ENCODE results near the gene CLDND2.

DNA sequence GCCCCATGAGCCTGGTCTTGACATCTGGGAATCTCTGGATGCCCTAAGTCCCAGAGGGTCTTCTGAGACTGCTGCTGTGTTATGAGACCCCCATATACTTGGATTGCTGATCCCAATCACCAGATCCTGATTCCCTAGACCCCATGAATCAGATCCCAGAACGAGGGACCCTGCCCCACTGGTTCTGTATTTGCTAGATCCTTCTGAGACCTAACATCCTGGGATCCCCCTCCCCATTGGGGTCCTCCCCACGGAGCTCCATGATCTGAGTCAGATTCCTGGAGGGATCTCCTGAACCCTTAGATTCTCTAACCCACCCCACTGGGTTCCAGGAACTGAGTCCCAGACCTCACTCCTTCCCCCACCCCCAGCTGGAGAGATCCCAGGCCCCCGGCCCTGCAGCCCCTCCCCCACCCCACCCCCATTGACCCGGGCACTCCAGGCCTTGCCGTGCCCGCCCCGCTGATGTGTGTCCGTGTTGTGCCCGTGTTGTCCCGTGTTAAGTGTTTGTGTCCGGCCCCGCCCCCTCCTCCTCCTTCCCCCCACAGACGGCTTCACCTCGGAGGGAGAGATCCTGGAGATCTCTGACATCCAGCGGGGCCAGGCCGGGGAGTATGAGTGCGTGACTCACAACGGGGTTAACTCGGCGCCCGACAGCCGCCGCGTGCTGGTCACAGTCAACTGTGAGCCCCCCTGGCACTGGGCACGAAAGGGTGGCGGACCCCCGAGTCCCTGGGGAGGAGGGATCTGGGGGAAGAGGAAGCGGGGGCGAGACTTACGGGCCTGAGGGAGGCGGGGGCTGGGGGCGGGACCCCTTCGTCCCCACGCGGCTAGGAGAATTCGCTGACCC lies 42.4 kb downstream of the CLDND2 start:
- TF ChIP-seq, protein P1, sequence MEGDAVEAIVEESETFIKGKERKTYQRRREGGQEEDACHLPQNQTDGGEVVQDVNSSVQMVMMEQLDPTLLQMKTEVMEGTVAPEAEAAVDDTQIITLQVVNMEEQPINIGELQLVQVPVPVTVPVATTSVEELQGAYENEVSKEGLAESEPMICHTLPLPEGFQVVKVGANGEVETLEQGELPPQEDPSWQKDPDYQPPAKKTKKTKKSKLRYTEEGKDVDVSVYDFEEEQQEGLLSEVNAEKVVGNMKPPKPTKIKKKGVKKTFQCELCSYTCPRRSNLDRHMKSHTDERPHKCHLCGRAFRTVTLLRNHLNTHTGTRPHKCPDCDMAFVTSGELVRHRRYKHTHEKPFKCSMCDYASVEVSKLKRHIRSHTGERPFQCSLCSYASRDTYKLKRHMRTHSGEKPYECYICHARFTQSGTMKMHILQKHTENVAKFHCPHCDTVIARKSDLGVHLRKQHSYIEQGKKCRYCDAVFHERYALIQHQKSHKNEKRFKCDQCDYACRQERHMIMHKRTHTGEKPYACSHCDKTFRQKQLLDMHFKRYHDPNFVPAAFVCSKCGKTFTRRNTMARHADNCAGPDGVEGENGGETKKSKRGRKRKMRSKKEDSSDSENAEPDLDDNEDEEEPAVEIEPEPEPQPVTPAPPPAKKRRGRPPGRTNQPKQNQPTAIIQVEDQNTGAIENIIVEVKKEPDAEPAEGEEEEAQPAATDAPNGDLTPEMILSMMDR (IDR thresholded peaks at IDR 0.05): no peak
- TF ChIP-seq POLR2A (IDR thresholded peaks at IDR 0.05): no peak
